GM12892 (cell line): ENCODE results near the gene MYOM1.

Experiments used
- POLR2A ChIP-seq: IDR thresholded peaks from 2 replicates; pipeline ENCODE4 v1.6.1; 2011; ENCODE audit warnings: low read depth, low read length, control low read depth
- POLR2AphosphoS5 ChIP-seq: IDR thresholded peaks from 2 replicates; pipeline ENCODE4 v1.6.1; 2011; ENCODE audit warnings: low read depth, low read length, control low read depth
- TAF1 ChIP-seq: IDR thresholded peaks from 2 replicates; pipeline ENCODE4 v1.6.1; 2011; ENCODE audit warnings: low read depth, mild to moderate bottlenecking, control low read depth, low read length, borderline replicate concordance

- TF ChIP-seq POLR2A (no peak), POLR2AphosphoS5 (no peak), TAF1 (no peak)
These were observed 120.4 kb downstream of the MYOM1 start for GRCh38 chr18:3099327-3099726.
